Hepatic stellate cell (primary cell): Measurements from ENCODE around the gene TRAPPC2.

Source experiments
- DNase-seq: peaks from one replicate; pipeline ENCODE4 v3.0.0; 2011; ENCODE audit warnings: low spot score

Gene TRAPPC2

DNA sequence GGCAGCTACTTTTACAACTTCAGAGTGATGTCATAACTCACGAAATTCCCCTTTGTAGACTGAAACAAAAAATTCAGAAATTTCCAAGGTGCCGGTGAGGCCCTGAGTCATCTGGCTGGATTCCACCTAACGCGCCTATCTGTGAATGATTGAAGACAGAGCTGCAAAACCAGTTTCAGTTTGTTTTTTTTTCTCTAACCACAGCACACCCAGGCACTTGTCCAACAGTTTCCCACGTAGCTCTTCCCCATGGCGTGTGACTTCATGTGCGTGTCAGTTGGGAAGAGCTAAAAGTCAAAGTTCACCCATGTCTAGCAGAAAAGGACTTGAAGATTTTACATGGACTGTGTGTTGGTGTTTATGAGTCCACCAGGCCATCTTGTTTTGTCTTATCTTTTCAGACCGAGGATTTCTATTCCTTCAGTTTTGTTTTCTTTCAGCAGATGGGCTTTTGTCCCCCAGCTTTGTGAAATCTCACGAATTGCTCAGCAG lies 65.1 kb downstream of the TRAPPC2 start:
- DNase-seq, result peak; percentile 72

DNA sequence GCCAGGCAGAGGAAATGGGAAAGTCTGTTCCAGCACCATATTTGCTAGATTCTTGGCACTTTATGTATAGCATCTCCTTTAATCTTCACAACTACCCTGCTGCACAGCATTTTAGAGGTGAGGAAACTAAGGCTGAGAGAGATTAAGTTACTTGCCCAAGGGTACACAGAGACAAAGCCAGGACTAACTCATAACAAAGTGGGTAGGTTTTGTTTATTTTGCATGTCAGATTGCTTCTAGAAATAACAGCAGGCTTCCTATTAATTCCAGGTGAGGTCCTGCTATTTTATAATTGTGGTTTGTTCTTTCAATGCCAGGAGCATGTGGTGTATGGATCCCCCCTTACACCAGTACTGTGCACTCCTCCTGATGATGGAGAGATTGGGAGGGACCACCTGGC lies 66.5 kb downstream of the TRAPPC2 start:
- DNase-seq, result no peak

DNA sequence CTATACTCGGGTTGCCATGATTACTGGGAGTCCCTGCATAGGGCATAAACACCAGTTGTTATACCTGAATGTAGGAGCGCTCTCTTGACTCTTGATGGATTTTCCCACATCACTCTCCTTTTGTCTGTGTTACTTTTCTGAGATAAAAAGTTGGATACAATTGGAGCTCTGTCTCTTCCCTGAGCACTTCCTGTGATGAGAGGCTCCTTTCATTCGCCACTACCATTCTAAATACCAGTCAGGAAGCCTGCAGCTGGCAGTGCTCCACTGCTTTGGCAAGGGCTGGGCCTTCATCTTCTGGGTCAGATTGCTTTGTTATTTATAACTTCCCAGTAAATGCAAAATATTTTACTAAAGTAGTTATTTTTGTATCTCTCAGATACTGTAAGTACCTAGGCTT lies 67.6 kb downstream of the TRAPPC2 start:
- DNase-seq, result no peak

DNA sequence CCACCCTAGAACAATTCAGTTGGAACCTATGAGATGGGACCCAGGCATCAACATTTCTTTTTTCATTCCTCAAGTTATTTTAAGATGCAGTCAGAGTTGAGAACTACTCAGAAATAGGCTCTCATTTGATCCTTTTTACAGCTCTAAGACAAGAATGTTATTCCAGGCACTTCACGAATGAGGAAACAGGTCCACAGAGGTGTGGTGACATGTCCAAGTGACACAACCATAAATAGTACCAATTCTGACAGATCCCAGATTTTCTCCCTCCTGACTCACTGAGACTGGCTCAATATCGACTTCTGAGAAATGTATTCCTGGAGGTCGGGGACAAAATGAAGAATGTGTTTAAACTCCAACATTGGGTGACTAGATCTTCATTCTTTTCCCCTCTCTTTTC lies 70.4 kb downstream of the TRAPPC2 start:
- no peak for DNase-seq

DNA sequence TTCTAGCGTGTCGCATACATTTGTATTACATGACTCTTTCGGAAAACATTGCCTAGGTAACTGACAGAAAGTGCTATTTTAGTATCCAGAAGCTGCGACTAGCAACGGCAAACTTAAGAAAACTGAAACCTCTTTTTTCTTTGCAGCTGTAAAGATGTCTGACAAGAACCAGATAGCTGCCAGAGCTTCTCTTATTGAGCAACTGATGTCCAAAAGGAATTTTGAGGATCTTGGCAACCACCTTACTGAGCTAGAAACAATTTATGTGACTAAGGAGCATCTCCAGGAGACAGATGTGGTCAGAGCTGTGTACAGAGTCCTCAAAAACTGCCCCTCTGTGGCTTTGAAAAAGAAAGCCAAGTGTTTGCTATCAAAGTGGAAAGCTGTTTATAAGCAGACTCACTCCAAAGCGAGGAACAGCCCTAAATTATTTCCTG lies 72.0 kb downstream of the TRAPPC2 start:
- DNase-seq, result peak; percentile 21
